ENCODE data around the gene PGA5.

PGA5 gene

GRCh38 chr11:61294717-61295595, 54.0 kb downstream of the PGA5 start, which contains the start of gene VWCE:
Gene VWCE, minus strand, starts transcription at chr11:61295316. Its CDS starts 279 bp downstream, at chr11:61295037.
- DNase-seq (ENCODE audit: low spot score) = peak; percentile 80

GRCh38 chr11:61295596-61295926, 54.6 kb downstream of the PGA5 start:
- no peak for DNase-seq (ENCODE audit: low spot score)

- DNase-seq (ENCODE audit: low spot score) = no peak
Measured at GRCh38 chr11:61297341-61297740, 56.4 kb downstream of the PGA5 start.

- no peak for DNase-seq (ENCODE audit: low spot score)
Measured at GRCh38 chr11:61297746-61298145, 56.8 kb downstream of the PGA5 start.

- no peak for DNase-seq (ENCODE audit: low spot score)
Measured at GRCh38 chr11:61298663-61299244, 57.8 kb downstream of the PGA5 start.

Data from left forelimb (tissue), 1 donor.